HG02870 (cell line): ENCODE data around the gene LTB4R.

Source experiments
- ATAC-seq: cut with Tn5 transposase; IDR thresholded peaks from one replicate; pipeline ENCODE4 v1.9.1; 2021; ENCODE audit warnings: mild to moderate bottlenecking, moderate library complexity; ENCODE audit not compliant: unreplicated experiment

LTB4R gene

DNA sequence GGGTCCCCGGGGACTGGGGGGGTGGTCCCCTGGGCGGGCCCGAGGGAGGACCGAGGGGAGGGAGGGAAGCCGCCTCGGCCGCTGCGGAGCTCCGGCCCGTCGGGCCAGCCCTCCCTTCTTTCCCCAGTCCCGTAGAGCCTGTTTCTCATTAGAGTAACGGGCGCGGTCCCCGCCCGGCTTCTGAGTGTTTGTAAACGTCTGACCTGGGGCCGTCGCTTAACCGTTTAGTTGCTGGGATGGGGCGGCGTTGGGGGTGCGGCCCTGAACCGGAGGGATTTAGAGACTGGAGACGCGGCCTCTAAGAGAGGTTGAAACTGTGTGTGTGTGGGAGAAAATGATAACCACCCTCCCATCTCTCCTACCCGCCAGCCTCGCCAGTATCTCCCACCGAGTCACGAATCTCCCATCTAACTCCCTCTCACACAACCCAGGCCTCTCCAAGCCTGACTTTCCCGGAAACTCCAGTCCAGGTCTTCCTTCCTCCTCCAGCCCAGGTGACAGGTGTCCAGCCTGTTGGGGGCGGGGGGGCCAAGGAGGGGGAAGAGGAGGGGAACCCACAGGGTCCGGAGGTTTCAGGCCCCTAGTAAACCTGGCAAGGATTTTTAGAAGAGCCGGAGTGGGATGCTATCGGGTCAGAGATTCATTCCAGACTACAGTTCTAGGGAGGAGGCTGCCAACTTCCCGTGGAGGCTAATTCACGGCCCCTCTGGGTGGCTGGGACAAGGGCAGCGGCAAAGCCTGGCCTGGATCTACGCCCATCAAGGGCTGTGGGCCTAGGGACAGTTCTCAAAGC is 55.6 kb downstream of the LTB4R start:
- ATAC-seq, result peak; percentile 47
